Naive B cell (primary cell): Measurements from ENCODE around the gene STYXL2. TPM values are rescaled to one million over a fixed set of nuclear protein-coding genes. Genes with fewer than 3 reads are reported as not detected.
A peak's percentile ranks its signal among the peaks of the same experiment; 100 is the strongest.

Source experiments
- ATAC-seq, 2 donors: fragments of 150-1000 bp; cut with Tn5 transposase; 2 replicates each; pipeline ENCODE4 v1.10.0; 2021; ENCODE audit warnings: low read depth in 2 of 2, mild to moderate bottlenecking in 2 of 2, moderate library complexity in 2 of 2
- DNase-seq: peaks from one replicate; pipeline ENCODE4 v3.0.0; 2022
- H3K27ac Mint-ChIP-seq, 6 donors: one replicate each; pipeline ENCODE4 v1.8.0; 2020 to 2022; ENCODE audit warnings: mild to moderate bottlenecking in 6 of 6, mixed read lengths in 6 of 6, moderate library complexity in 5 of 6, inconsistent platforms in 2 of 6
- H3K27me3 Mint-ChIP-seq, 3 donors: one replicate each; pipeline ENCODE4 v1.8.0; 2021 to 2022; ENCODE audit warnings: mixed read lengths in 3 of 3, mild to moderate bottlenecking in 1 of 3
- H3K36me3 Mint-ChIP-seq, 2 donors: one replicate each; pipeline ENCODE4 v1.8.0; 2020 to 2022; ENCODE audit warnings: mixed read lengths in 2 of 2, inconsistent platforms in 1 of 2, mild to moderate bottlenecking in 1 of 2
- H3K4me1 Mint-ChIP-seq, 3 donors: one replicate each; pipeline ENCODE4 v1.8.0; 2020 to 2022; ENCODE audit warnings: mixed read lengths in 3 of 3, inconsistent platforms in 1 of 3, mild to moderate bottlenecking in 1 of 3, moderate library complexity in 1 of 3
- H3K4me3 Mint-ChIP-seq, 8 donors: one replicate each; pipeline ENCODE4 v1.8.0; 2020 to 2022; ENCODE audit warnings: mild to moderate bottlenecking in 8 of 8, mixed read lengths in 8 of 8, moderate library complexity in 8 of 8, inconsistent platforms in 2 of 8
- H3K9me3 Mint-ChIP-seq, 7 donors: one replicate each; pipeline ENCODE4 v1.8.0; 2020 to 2022; ENCODE audit warnings: mixed read lengths in 7 of 7, mild to moderate bottlenecking in 5 of 7, inconsistent platforms in 2 of 7, moderate library complexity in 1 of 7
- polyA plus RNA-seq, 6 donors: library from polyadenylated mRNA; unstranded; fragments of 300-500 nt; fragmentation: Illumina TruSeq; gene quantifications; one replicate each; pipeline ENCODE4 v1.2.3, GENCODE V29; 2021; ENCODE audit warnings: low read depth in 6 of 6

Gene STYXL2
- polyA plus RNA-seq = not detected

DNA sequence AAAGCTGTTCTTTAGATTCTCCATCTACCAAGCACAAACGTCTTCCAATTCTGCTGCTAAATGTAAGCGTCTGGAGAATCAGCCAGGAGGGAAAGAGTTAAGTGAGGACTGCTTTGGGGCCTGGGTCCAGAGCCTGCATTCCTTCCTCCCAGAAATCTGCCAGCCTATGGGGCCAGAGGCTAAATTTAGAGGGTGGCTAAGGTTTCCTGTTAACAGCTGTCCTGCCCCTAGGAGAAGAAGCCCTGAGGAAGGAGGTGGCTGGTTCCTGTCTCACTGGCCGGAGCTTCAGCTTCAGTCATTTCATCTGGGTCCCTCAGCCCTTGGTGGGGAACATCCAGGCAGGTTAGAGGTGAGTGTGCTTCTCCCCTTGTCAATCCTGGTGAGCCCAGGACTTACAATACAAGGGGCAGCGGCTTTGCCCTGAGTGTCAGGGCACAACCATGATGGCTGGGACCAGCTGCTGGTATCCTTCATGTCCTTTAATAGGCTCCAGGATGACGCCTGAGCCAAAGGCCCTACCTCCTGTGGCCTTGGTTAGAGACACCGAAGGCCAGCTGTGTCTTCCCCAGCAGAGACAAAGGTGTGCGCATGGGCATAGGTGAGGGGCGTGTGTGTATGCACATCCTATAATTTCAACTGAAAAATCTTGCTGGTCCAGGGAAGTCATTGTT is at the start of gene STYXL2:
Gene STYXL2, plus strand, starts transcription at position 230 of the 671 bp plus-strand sequence. CDS start 775 bp downstream, outside the sequence.
- Mint-ChIP-seq H3K4me3 (no peak within 1 kb of the TSS), H3K27me3 (peaks cover 7 to 11% (median 9%) of the 10 kb centered on the region in 3 donors), H3K27ac (peak within 1 kb of the TSS in 3 of 6 donors; percentile 12 to 53 (median 50)), H3K36me3 (peaks cover 0 to 7% of the 10 kb centered on the region in 2 donors), H3K4me1 (peaks cover 17 to 24% (median 24%) of the 10 kb centered on the region in 3 donors), H3K9me3 (peaks cover 0 to 4% (median 0%) of the 10 kb centered on the region in 7 donors)
- no peak for ATAC-seq
- DNase-seq = no peak

DNA sequence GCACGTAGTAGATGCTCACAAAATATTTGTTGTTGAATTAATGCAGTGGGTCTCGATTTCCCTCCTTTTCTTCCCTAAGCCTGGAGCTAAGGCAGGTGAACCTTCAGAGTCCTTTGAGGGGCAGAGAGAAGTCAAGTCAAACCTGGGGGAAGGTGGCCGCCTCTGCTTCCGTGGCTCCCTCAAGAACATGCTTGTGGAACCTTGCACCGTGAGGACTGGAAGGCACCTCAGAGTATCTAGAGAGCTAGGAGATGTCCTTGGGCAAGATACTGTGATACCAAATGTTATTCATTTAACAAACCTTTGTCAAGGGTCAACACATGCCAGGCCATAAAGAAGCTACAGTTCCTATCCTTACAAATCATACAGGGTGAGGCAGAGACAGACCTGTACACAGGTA is 42.0 kb upstream of the STYXL2 start:
- H3K4me1 Mint-ChIP-seq = no peaks in the 10 kb centered on the region
- peaks cover 0 to 8% of the 10 kb centered on the region in 2 donors for H3K36me3 Mint-ChIP-seq
- H3K27me3 Mint-ChIP-seq = peaks cover 4 to 12% (median 8%) of the 10 kb centered on the region in 3 donors
- H3K4me3 Mint-ChIP-seq = no peak overlapping the region
- no peaks in the 10 kb centered on the region for H3K9me3 Mint-ChIP-seq
- ATAC-seq = no peak
- DNase-seq = no peak
- H3K27ac Mint-ChIP-seq = peak overlapping the region in 1 of 6 donors; percentile 8

GRCh38 chr1:167052389-167052788 is 41.5 kb upstream of the STYXL2 start:
- H3K9me3 Mint-ChIP-seq = no peaks in the 10 kb centered on the region
- no peak overlapping the region for H3K4me3 Mint-ChIP-seq
- peaks cover 4 to 12% (median 8%) of the 10 kb centered on the region in 3 donors for H3K27me3 Mint-ChIP-seq
- DNase-seq (no peak), ATAC-seq (no peak)
- no peaks in the 10 kb centered on the region for H3K4me1 Mint-ChIP-seq
- H3K27ac Mint-ChIP-seq = no peak overlapping the region
- peaks cover 0 to 8% of the 10 kb centered on the region in 2 donors for H3K36me3 Mint-ChIP-seq

DNA sequence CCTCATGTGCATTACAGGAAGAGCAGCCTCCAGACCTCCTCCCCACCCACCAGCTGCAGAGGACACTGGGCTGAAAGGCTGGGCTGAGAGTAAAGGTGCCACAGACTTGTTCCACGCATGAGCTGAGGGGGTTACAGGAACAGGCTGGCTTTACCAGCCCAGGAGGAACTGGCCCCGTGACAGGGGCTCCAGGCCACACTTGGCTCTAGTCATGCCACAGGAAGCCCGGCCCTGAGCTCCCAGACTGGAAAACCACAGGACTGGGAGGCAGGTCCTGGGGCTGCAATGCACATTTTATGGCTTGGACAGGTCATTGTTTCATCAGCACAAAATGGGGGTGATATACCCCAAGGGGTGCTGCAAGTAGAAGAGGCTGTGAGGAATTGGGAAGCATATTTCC is 39.3 kb upstream of the STYXL2 start:
- H3K4me3 Mint-ChIP-seq = peak overlapping the region in 1 of 8 donors; percentile 7
- no peaks in the 10 kb centered on the region for H3K9me3 Mint-ChIP-seq
- H3K36me3 Mint-ChIP-seq = peaks cover 0 to 8% of the 10 kb centered on the region in 2 donors
- peak overlapping the region in 1 of 6 donors; percentile 21 for H3K27ac Mint-ChIP-seq
- H3K27me3 Mint-ChIP-seq = peaks cover 4 to 8% (median 6%) of the 10 kb centered on the region in 3 donors
- ATAC-seq (no peak), DNase-seq (no peak)
- H3K4me1 Mint-ChIP-seq = peaks cover 3 to 6% (median 6%) of the 10 kb centered on the region in 3 donors

GRCh38 chr1:167054946-167055630 is 38.8 kb upstream of the STYXL2 start:
- ATAC-seq (no peak), DNase-seq (no peak)
- Mint-ChIP-seq H3K4me1 (peaks cover 3 to 6% (median 6%) of the 10 kb centered on the region in 3 donors), H3K4me3 (no peak overlapping the region), H3K9me3 (no peaks in the 10 kb centered on the region), H3K27me3 (peaks cover 4 to 8% (median 6%) of the 10 kb centered on the region in 3 donors), H3K27ac (no peak overlapping the region), H3K36me3 (peaks cover 0 to 8% of the 10 kb centered on the region in 2 donors)

DNA sequence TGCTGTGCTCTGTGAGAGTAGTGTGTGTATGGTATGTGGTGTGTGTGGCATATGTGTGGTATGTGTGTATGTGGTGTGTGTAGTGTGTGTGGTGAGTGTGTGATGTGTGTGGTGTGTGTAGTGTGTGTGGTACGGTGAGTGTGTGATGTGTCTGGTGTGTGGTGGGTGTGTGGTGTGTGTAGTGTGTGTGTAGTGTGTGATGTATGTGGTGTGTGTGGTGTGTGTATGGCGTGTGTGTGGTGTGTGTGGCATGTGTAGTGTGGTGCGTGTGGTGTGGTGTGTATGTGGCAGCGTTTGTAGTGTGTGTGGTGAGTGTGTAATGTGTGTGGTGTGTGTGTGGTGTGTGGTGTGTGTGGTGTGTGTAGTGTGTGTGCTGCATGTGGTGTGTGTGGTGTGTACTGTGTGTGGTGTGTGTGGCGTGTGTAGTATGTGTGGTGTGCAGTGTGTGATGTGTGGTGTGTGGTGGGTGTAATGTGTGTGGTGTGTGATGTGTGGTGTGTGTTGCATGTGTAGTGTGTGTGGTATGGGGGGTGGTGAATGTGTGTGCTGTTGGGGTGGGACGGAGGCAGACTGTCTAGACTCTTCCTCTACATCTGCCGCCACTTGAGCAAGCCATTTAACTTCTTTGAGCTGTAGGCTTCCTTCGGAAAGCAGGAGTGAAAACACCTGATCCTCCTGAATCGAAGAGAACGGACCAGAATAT is 37.2 kb upstream of the STYXL2 start:
- H3K36me3 Mint-ChIP-seq = peaks cover 0 to 8% of the 10 kb centered on the region in 2 donors
- no peak for DNase-seq
- peak in 1 of 2 donors; percentile 20 for ATAC-seq
- H3K4me3 Mint-ChIP-seq = no peak overlapping the region
- H3K4me1 Mint-ChIP-seq = peaks cover 3 to 6% (median 6%) of the 10 kb centered on the region in 3 donors
- H3K27ac Mint-ChIP-seq = no peak overlapping the region
- peaks cover 4 to 15% (median 8%) of the 10 kb centered on the region in 3 donors for H3K27me3 Mint-ChIP-seq
- H3K9me3 Mint-ChIP-seq = no peaks in the 10 kb centered on the region

DNA sequence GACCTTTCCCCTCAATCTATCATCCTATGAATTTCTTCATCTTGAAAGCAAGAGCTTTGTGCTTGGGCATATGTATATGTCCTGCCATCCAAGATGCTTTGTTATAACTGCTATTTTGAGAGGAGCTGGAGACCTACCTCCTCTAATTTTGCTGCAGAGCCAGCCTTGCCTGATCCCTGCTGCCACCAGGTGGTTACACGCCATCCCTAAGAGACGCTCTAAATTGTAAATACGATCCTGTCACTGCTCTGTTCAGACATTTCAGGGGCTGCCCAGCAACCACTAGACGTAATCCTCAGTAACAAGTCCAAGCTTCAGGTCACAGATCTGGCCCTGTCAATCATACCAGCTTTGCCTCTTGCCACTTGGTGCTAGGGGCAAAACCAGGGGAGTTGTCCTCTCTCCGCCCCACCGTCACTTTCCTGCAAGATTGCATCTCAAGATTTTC is 36.6 kb upstream of the STYXL2 start:
- DNase-seq (no peak), ATAC-seq (peak; percentile 45 to 49)
- Mint-ChIP-seq H3K27me3 (peaks cover under 1 to 15% (median 8%) of the 10 kb centered on the region in 3 donors), H3K4me3 (no peak overlapping the region), H3K27ac (no peak overlapping the region), H3K9me3 (no peaks in the 10 kb centered on the region), H3K4me1 (peaks cover 3 to 6% (median 6%) of the 10 kb centered on the region in 3 donors), H3K36me3 (peaks cover 0 to 8% of the 10 kb centered on the region in 2 donors)

DNA sequence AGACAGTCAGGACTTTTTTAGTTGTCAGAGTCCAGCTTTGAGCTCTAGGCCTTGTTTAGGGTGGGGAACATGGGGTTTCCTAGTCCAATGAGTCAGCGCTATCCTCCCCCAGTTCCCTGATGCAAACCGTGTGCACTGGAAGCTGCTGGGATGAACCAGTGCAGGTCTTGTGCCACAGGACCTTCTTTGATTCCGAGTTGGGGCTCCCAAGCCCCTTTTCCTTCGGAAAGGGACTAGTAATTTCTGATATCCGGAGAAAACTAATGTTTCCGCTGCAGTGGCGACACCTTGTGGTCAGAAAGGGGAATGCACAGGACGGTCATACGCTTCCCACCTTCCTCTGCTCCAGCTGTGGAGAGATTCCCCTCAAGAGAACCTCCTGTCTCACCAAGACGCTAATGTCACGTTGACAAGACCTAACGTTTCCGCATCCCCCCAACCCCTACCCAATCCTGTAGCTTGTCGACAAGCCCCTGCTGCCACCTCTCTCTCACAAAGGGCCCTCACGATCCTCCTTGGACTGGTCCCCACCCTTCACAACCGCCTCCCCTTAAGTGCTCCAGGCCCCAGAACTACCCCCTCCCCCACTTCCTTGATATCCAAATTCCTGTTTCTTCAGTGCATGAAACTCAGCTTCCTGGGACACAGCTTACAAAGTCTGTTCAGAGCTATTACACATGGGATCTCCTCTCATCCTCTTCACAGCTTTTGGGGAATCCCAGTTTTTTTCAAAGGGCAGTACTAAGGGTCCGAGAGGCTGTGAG is 34.6 kb upstream of the STYXL2 start:
- H3K36me3 Mint-ChIP-seq = no peaks in the 10 kb centered on the region
- ATAC-seq = peak; percentile 35 to 55
- peaks cover 3 to 6% (median 6%) of the 10 kb centered on the region in 3 donors for H3K4me1 Mint-ChIP-seq
- H3K27ac Mint-ChIP-seq = peak overlapping the region in 2 of 6 donors; percentile 34 to 57
- peaks cover 0 to 10% (median under 1%) of the 10 kb centered on the region in 3 donors for H3K27me3 Mint-ChIP-seq
- peak; percentile 61 for DNase-seq
- H3K4me3 Mint-ChIP-seq = no peak overlapping the region
- H3K9me3 Mint-ChIP-seq = no peaks in the 10 kb centered on the region

- ATAC-seq = no peak
These were observed 34.1 kb upstream of the STYXL2 start for GRCh38 chr1:167059809-167060107.

DNA sequence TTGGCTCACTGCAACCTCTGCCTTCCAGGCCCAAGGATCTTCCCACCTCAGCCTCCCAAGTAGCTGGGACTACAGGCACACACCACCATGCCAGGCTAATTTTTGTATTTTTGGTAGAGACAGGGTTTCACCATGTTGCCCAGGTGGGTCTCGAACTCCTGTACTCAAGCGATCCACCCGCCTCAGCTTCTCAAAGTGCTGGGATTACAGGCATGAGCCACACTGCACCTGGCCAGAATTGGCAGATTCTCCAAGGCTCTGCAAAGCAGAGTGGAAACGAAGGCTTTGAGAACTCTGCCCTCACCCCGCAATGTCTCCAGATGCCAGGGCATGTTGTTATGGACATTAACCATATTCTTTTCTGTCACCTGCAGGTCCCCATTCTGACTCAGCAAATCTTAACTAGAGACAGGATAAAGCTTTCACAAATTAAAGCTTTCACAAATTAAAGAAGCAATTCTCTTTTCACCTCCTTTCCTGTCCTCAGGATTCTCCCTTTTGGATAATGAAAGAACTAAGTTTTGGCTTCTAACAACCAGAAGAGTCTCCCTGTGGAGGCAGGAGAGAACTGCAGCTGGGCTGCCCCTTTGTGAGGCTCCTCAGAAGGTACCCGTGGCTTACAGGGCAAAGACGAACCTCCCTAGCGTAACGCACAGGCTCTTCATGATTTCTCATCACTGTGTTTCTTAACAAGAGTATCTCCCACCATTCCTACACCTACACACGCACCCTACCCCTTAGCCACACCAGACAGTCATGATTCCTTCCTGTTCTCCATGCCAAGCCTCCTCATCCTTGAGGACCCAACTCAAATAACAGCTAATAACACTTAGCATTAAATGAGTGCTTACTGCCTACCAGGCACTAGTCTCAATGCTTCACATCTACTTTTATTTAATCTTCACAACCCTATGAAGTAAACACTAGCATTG is 33.5 kb upstream of the STYXL2 start:
- Mint-ChIP-seq H3K4me3 (peak overlapping the region in 1 of 8 donors; percentile 31), H3K36me3 (no peaks in the 10 kb centered on the region), H3K9me3 (no peaks in the 10 kb centered on the region), H3K27ac (no peak overlapping the region), H3K4me1 (peaks cover 3 to 6% (median 6%) of the 10 kb centered on the region in 3 donors), H3K27me3 (peaks cover 3 to 20% (median 9%) of the 10 kb centered on the region in 3 donors)
- DNase-seq = no peak
- no peak for ATAC-seq

More at GRCh38 chr1:167059809-167060107, 34.1 kb upstream of the STYXL2 start:
- no peak overlapping the region for H3K4me3 Mint-ChIP-seq
- H3K4me1 Mint-ChIP-seq = peaks cover 3 to 6% (median 6%) of the 10 kb centered on the region in 3 donors
- no peak for DNase-seq
- H3K27ac Mint-ChIP-seq = no peak overlapping the region
- peaks cover 0 to 15% (median 6%) of the 10 kb centered on the region in 3 donors for H3K27me3 Mint-ChIP-seq
- H3K36me3 Mint-ChIP-seq = no peaks in the 10 kb centered on the region
- H3K9me3 Mint-ChIP-seq = no peaks in the 10 kb centered on the region

DNA sequence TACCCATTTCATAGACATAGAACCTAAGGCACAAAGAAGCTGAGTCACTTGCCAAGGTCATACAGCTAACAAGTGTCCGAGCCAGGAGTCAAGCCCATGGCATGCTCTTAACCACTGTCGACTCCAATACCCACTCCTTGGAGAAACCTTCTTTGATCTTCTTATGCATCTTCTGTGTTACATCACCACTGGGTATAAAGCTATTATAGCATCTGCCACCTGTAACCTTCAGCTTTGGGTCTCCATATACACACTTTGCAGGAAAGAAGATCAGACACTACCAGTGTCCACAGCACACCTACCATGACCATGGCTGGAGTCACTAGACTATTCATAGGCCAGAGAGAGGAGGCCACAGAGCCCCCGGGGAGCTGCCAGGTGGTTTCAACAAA is 32.8 kb upstream of the STYXL2 start:
- ATAC-seq = no peak
- Mint-ChIP-seq H3K27me3 (peaks cover 3 to 20% (median 9%) of the 10 kb centered on the region in 3 donors), H3K27ac (peak overlapping the region in 1 of 6 donors; percentile 1), H3K4me1 (peaks cover 3 to 6% (median 6%) of the 10 kb centered on the region in 3 donors), H3K9me3 (no peaks in the 10 kb centered on the region), H3K4me3 (no peak overlapping the region), H3K36me3 (no peaks in the 10 kb centered on the region)
- DNase-seq = no peak

- Mint-ChIP-seq H3K36me3 (no peaks in the 10 kb centered on the region), H3K9me3 (no peaks in the 10 kb centered on the region)
These were observed 29.3 kb upstream of the STYXL2 start for GRCh38 chr1:167064621-167065020.

More at GRCh38 chr1:167064621-167065020, 29.3 kb upstream of the STYXL2 start:
- no peak for DNase-seq
- Mint-ChIP-seq H3K27ac (no peak overlapping the region), H3K4me1 (no peaks in the 10 kb centered on the region), H3K4me3 (no peak overlapping the region), H3K27me3 (peaks cover 3 to 20% (median 9%) of the 10 kb centered on the region in 3 donors)
- ATAC-seq = no peak
